ENCODE measurements around the gene MYL12A. TPM values are rescaled to one million over a fixed set of nuclear protein-coding genes. Genes with fewer than 3 reads are reported as not detected.
"Not testable (repeated sequence)": the region's sequence is repeated elsewhere in the genome, so short reads cannot be mapped to it uniquely, and the experiment has no call there.

The MYL12A gene
- total and polyA plus RNA-seq, 4 donors: 158 to 314 (median 179) TPM

DNA sequence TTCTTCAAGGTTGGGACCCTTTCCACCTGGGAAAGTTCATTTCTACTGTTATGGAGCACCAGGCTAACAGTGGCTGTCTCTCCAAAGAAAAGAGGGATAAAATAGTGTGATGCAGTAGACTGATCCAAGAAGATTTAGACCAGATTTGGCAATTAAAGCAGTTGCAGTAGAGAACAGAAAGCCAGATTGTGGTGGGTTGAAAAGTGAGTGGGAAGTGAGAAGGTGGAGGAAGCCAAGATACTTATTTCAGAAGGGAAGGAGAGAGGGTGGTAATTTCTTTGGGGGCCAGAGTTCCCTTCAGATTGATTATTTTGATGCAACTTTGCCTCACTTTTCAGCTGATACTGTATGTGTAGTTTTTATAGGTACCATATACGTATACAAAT is 22.3 kb downstream of the MYL12A start:
- Histone ChIP-seq H3K4me1 (ENCODE audit: control insufficient read depth in 4 of 4, insufficient read depth in 4 of 4, low read length in 3 of 4) (peaks cover 11 to 54% (median 42%) of the 10 kb centered on the region in 4 donors), H3K27ac (ENCODE audit: low read depth in 1 of 2, low read length in 2 of 2) (no peak overlapping the region), H3K9me3 (ENCODE audit: control insufficient read depth in 4 of 4, low read length in 3 of 4) (no peaks in the 10 kb centered on the region), H3K27me3 (ENCODE audit: control insufficient read depth in 4 of 4, insufficient read depth in 4 of 4, low read length in 3 of 4) (no peaks in the 10 kb centered on the region), H3K36me3 (ENCODE audit: control insufficient read depth in 4 of 4, insufficient read depth in 3 of 4, low read depth in 1 of 4, low read length in 3 of 4) (peaks cover 3 to 20% (median 17%) of the 10 kb centered on the region in 4 donors), H3K4me3 (ENCODE audit: low read depth in 1 of 3, low read length in 3 of 3) (no peak overlapping the region), H3K9ac (ENCODE audit: low read depth in 1 of 2, low read length in 2 of 2) (no peak overlapping the region)
- 94% methylated on average over 1 of the region's 1 CpG for WGBS
- DNase-seq (ENCODE audit: low spot score): no peak
- TF ChIP-seq YY1 (IDR thresholded peaks at IDR 0.05): no peak
- TF ChIP-seq GABPA (IDR thresholded peaks at IDR 0.05 in 1 of 2, conservative IDR thresholded peaks at IDR 0.05 in 1 of 2): no peak
- no peak for TF ChIP-seq CTCF (IDR thresholded peaks at IDR 0.05; ENCODE audit: low read depth, low read length, missing input control)
- TF ChIP-seq, protein P1, sequence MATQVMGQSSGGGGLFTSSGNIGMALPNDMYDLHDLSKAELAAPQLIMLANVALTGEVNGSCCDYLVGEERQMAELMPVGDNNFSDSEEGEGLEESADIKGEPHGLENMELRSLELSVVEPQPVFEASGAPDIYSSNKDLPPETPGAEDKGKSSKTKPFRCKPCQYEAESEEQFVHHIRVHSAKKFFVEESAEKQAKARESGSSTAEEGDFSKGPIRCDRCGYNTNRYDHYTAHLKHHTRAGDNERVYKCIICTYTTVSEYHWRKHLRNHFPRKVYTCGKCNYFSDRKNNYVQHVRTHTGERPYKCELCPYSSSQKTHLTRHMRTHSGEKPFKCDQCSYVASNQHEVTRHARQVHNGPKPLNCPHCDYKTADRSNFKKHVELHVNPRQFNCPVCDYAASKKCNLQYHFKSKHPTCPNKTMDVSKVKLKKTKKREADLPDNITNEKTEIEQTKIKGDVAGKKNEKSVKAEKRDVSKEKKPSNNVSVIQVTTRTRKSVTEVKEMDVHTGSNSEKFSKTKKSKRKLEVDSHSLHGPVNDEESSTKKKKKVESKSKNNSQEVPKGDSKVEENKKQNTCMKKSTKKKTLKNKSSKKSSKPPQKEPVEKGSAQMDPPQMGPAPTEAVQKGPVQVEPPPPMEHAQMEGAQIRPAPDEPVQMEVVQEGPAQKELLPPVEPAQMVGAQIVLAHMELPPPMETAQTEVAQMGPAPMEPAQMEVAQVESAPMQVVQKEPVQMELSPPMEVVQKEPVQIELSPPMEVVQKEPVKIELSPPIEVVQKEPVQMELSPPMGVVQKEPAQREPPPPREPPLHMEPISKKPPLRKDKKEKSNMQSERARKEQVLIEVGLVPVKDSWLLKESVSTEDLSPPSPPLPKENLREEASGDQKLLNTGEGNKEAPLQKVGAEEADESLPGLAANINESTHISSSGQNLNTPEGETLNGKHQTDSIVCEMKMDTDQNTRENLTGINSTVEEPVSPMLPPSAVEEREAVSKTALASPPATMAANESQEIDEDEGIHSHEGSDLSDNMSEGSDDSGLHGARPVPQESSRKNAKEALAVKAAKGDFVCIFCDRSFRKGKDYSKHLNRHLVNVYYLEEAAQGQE (IDR thresholded peaks at IDR 0.05): no peak

DNA sequence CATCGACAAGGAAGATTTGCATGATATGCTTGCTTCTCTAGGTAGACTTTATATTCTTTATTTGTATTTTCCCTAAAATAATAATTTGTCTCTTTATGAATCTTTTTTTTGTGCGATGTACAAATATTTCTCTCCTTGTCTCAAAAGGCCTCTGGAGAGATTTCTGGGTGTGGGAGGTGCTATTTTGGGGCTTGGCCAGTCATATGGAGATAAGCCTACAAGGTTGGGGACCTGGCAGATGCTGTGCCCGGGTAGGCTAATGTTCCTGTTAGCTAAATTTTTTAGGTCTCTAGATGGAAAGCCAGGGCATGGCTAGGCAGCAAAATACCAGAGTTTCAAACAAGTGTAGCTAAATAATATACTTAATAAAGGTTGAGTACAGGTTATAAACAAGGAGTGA is 25.4 kb downstream of the MYL12A start:
- no peaks in the 10 kb centered on the region for H3K27me3 ChIP-seq (ENCODE audit: control insufficient read depth in 4 of 4, insufficient read depth in 4 of 4, low read length in 3 of 4)
- 61% methylated on average over 3 of the region's 3 CpGs for WGBS
- TF ChIP-seq HNF4A (conservative IDR thresholded peaks at IDR 0.05): no peak
- TF ChIP-seq ATF3 (IDR thresholded peaks at IDR 0.05): no peak
- H3K9me3 ChIP-seq (ENCODE audit: control insufficient read depth in 4 of 4, low read length in 3 of 4): no peaks in the 10 kb centered on the region
- no peak for DNase-seq (ENCODE audit: low spot score)
- no peak overlapping the region for H3K4me3 ChIP-seq (ENCODE audit: low read depth in 1 of 3, low read length in 3 of 3)
- no peak overlapping the region for H3K9ac ChIP-seq (ENCODE audit: low read depth in 1 of 2, low read length in 2 of 2)
- H3K27ac ChIP-seq (ENCODE audit: low read depth in 1 of 2, low read length in 2 of 2): no peak overlapping the region
- H3K36me3 ChIP-seq (ENCODE audit: control insufficient read depth in 4 of 4, insufficient read depth in 3 of 4, low read depth in 1 of 4, low read length in 3 of 4): peaks cover 5 to 45% (median 39%) of the 10 kb centered on the region in 4 donors
- H3K4me1 ChIP-seq (ENCODE audit: control insufficient read depth in 4 of 4, insufficient read depth in 4 of 4, low read length in 3 of 4): peaks cover 7 to 23% (median 13%) of the 10 kb centered on the region in 4 donors

DNA sequence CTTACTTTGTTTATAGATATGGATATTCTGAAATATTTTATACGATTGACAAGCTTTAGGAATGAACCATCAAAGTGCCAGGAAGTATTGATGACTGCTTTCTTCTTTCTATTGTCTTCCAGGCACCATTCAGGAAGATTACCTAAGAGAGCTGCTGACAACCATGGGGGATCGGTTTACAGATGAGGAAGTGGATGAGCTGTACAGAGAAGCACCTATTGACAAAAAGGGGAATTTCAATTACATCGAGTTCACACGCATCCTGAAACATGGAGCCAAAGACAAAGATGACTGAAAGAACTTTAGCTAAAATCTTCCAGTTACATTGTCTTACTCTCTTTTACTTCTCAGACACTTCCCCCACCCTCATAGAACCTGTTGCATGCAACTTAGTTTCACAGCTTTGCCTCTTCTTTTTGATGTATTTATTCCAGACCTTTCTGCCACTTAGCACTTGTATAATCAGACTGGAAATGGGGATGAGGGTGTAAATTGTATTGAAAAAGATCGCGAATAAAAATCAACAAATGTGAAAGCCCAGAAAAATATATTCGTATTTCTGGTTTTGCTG is 30.1 kb downstream of the MYL12A start:
- not testable (repeated sequence) for DNase-seq (ENCODE audit: low spot score); H3K4me3 ChIP-seq (ENCODE audit: low read depth in 1 of 3, low read length in 3 of 3); H3K27ac ChIP-seq (ENCODE audit: low read depth in 1 of 2, low read length in 2 of 2); H3K4me1 ChIP-seq (ENCODE audit: control insufficient read depth in 4 of 4, insufficient read depth in 4 of 4, low read length in 3 of 4); H3K9ac ChIP-seq (ENCODE audit: low read depth in 1 of 2, low read length in 2 of 2); H3K9me3 ChIP-seq (ENCODE audit: control insufficient read depth in 4 of 4, low read length in 3 of 4); H3K27me3 ChIP-seq (ENCODE audit: control insufficient read depth in 4 of 4, insufficient read depth in 4 of 4, low read length in 3 of 4)
- 85% methylated on average over 7 of the region's 7 CpGs for WGBS
- H3K36me3 ChIP-seq (ENCODE audit: control insufficient read depth in 4 of 4, insufficient read depth in 3 of 4, low read depth in 1 of 4, low read length in 3 of 4): peaks cover 3 to 51% (median 42%) of the 10 kb centered on the region in 4 donors

All from liver (tissue), 9 donors.